22Rv1 (cell line): ENCODE measurements around the gene SLC35E3.

Source experiments
- CTCF ChIP-seq: fragments of 450-650 bp; IDR thresholded peaks from 2 replicates; pipeline ENCODE4 v1.5.1; 2017; ENCODE audit warnings: mild to moderate bottlenecking
- ZFX ChIP-seq: fragments of 450-650 bp; IDR thresholded peaks from 2 replicates; pipeline ENCODE4 v1.6.1; 2017; ENCODE audit warnings: antibody characterized with exemption, borderline replicate concordance

- TF ChIP-seq CTCF, result no peak
- no peak for TF ChIP-seq ZFX
Measured at GRCh38 chr12:68745904-68746571, at the start of gene SLC35E3.
